SK-N-SH treated with all-trans-retinoic acid at 6 μM for 48 hours (cell line): ENCODE data around the gene PORCN.

Experiments
- ARNTL ChIP-seq: fragments of 450-650 bp; formaldehyde crosslinking; IDR thresholded peaks from 2 replicates; pipeline ENCODE4 v1.5.0; 2020; ENCODE audit warnings: low read depth, mild to moderate bottlenecking, moderate library complexity, borderline replicate concordance
- CSDC2 ChIP-seq: fragments of 250-450 bp; sonication (Bioruptor Pico); IDR thresholded peaks from 2 replicates; pipeline ENCODE4 v1.5.0; 2020; ENCODE audit warnings: mild to moderate bottlenecking, moderate library complexity
- ESRRG ChIP-seq: fragments of 250-450 bp; sonication (Bioruptor Pico); IDR thresholded peaks from 2 replicates; pipeline ENCODE4 v1.6.1; 2021; ENCODE audit warnings: mild to moderate bottlenecking
- OSR1 ChIP-seq: fragments of 250-450 bp; sonication (Bioruptor Pico); IDR thresholded peaks from 2 replicates; pipeline ENCODE4 v1.8.0; 2022; ENCODE audit warnings: moderate library complexity, mild to moderate bottlenecking, inconsistent platforms
- PATZ1 ChIP-seq: fragments of 250-450 bp; sonication (Bioruptor Pico); IDR thresholded peaks from 2 replicates; pipeline ENCODE4 v1.8.0; 2020; ENCODE audit warnings: mild to moderate bottlenecking, moderate library complexity, borderline replicate concordance
- POU6F1 ChIP-seq: fragments of 250-450 bp; sonication (Bioruptor Pico); IDR thresholded peaks from 2 replicates; pipeline ENCODE4 v1.8.0; 2021; ENCODE audit warnings: low read depth, mild to moderate bottlenecking, moderate library complexity, borderline replicate concordance
- PPARA ChIP-seq: fragments of 250-450 bp; sonication (Bioruptor Pico); IDR thresholded peaks from 2 replicates; pipeline ENCODE4 v1.5.0; 2020; ENCODE audit warnings: mild to moderate bottlenecking, borderline replicate concordance
- RARB ChIP-seq: fragments of 250-450 bp; sonication (Bioruptor Pico); IDR thresholded peaks from 2 replicates; pipeline ENCODE4 v1.8.0; 2021; ENCODE audit warnings: mild to moderate bottlenecking, moderate library complexity
- SNAI2 ChIP-seq: fragments of 250-450 bp; sonication (Bioruptor Pico); IDR thresholded peaks from 2 replicates; pipeline ENCODE4 v1.5.0; 2020; ENCODE audit warnings: mild to moderate bottlenecking, moderate library complexity
- TOX ChIP-seq: fragments of 250-450 bp; sonication (Bioruptor Pico); IDR thresholded peaks from 2 replicates; pipeline ENCODE4 v1.8.0; 2021; ENCODE audit warnings: mild to moderate bottlenecking, moderate library complexity, borderline replicate concordance
- ZC3H10 ChIP-seq: fragments of 250-450 bp; sonication (Bioruptor Pico); IDR thresholded peaks from 2 replicates; pipeline ENCODE4 v1.5.1; 2021; ENCODE audit warnings: mild to moderate bottlenecking, moderate library complexity
- ZFP3 ChIP-seq: fragments of 250-450 bp; sonication (Bioruptor Pico); IDR thresholded peaks from 2 replicates; pipeline ENCODE4 v1.5.0; 2020; ENCODE audit warnings: mild to moderate bottlenecking, moderate library complexity
- ZFP30 ChIP-seq: fragments of 450-650 bp; formaldehyde crosslinking; IDR thresholded peaks from 2 replicates; pipeline ENCODE4 v1.5.0; 2022; ENCODE audit warnings: mild to moderate bottlenecking, moderate library complexity
- ZNF8 ChIP-seq: fragments of 450-650 bp; formaldehyde crosslinking; IDR thresholded peaks from 2 replicates; pipeline ENCODE4 v1.5.0; 2020; ENCODE audit warnings: mild to moderate bottlenecking, moderate library complexity

GRCh38 chrX:48465336-48465933 is 43.4 kb upstream of the PORCN start:
- no peak for TF ChIP-seq PPARA (CRISPR knock-in tag)
- no peak for TF ChIP-seq RARB (CRISPR knock-in tag)
- TF ChIP-seq PATZ1 (CRISPR knock-in tag) = no peak
- TF ChIP-seq ZC3H10 (CRISPR knock-in tag) = no peak
- no peak for TF ChIP-seq CSDC2 (CRISPR knock-in tag)
- no peak for TF ChIP-seq SNAI2 (CRISPR knock-in tag)
- TF ChIP-seq ZFP3 (CRISPR knock-in tag) = no peak
- TF ChIP-seq ZNF8 = no peak
- no peak for TF ChIP-seq ESRRG (CRISPR knock-in tag)
- no peak for TF ChIP-seq ARNTL (CRISPR knock-in tag)
- TF ChIP-seq ZFP30 (CRISPR knock-in tag) = no peak
- TF ChIP-seq POU6F1 = no peak
- no peak for TF ChIP-seq TOX (CRISPR knock-in tag)
- no peak for TF ChIP-seq OSR1 (CRISPR knock-in tag)
